ENCODE results near the gene MYOD1. TPM values are rescaled to one million over a fixed set of nuclear protein-coding genes. Genes with fewer than 3 reads are reported as not detected.

MYOD1 gene
- total RNA-seq, 1 experiment from 2014 or later = not detected

DNA sequence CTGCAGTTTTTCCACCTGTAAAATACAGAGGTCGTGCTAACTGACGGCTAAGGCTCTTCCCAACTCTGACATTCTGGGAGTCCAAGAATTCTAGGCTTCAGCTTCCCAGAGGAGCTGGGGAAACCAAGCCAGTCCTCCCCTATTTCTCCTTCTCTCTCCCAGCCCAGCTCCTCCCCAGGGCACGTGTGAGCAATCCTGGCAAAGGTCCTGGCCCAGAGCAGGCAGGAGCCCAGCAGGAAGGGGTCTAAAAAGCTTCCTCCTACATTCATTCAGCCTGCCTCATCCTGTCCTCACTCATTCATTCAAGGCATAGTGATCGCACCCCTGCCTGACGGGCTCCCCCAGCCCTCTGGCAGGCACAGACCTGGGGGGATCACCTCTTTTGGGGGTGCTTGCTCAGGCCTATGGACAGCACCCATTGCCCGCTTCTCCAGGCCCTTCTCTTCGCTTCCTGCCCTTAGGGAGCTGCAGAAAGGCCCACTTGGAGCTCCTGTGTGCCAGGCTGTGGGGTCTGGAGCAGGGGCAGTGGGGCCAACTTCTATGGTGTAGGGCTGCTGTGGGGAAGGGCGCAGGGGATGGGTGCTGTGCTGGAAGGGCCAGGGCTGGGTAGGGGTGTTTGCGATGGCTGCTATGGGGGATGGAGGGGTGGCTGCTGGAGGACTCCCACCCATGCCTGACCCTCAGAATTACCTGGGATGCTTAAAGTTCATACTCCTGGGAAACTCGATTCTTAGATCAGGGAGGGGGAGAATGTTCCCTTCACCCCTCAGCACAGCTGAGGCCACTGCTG lies 25.0 kb downstream of the MYOD1 start:
- ChIA-PET CTCF (interaction anchor here (1.4 kb wide), 1 partner anchor 14 kb away, joined by 3 read pairs; no protein-coding TSS in a partner anchor), POLR2A (no interaction called here)
- no peak overlapping the region for H3K27ac ChIP-seq (ENCODE audit: low read length)
- H3K9me3 ChIP-seq (ENCODE audit: control insufficient read depth, insufficient read depth, low read depth, low read length) = no peaks in the 10 kb centered on the region
- H3K27me3 ChIP-seq (ENCODE audit: control insufficient read depth, insufficient read depth, low read length) = no peaks in the 10 kb centered on the region
- ATAC-seq = no peak
- intact Hi-C loops (cut with micrococcal nuclease; ENCODE audit: unreplicated experiment) (no loop called here), in situ Hi-C loops (cut with HindIII; ENCODE audit: low pct_unique_long_range_greater_than_20kb, low sequenced_read_pairs) (no loop called here)
- TF ChIP-seq POLR2AphosphoS5 (IDR thresholded peaks at IDR 0.05; ENCODE audit: low read depth, low read length) = no peak
- TF ChIP-seq REST (IDR thresholded peaks at IDR 0.05; ENCODE audit: insufficient read depth in 1 of 2, low read depth in 2 of 2, low read length in 1 of 2) = no peak
- TF ChIP-seq, protein P1, sequence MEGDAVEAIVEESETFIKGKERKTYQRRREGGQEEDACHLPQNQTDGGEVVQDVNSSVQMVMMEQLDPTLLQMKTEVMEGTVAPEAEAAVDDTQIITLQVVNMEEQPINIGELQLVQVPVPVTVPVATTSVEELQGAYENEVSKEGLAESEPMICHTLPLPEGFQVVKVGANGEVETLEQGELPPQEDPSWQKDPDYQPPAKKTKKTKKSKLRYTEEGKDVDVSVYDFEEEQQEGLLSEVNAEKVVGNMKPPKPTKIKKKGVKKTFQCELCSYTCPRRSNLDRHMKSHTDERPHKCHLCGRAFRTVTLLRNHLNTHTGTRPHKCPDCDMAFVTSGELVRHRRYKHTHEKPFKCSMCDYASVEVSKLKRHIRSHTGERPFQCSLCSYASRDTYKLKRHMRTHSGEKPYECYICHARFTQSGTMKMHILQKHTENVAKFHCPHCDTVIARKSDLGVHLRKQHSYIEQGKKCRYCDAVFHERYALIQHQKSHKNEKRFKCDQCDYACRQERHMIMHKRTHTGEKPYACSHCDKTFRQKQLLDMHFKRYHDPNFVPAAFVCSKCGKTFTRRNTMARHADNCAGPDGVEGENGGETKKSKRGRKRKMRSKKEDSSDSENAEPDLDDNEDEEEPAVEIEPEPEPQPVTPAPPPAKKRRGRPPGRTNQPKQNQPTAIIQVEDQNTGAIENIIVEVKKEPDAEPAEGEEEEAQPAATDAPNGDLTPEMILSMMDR (IDR thresholded peaks at IDR 0.05) = no peak
- TF ChIP-seq TCF7L2 (IDR thresholded peaks at IDR 0.05; ENCODE audit: low read depth, low read length) = no peak
- TF ChIP-seq SIN3A (IDR thresholded peaks at IDR 0.05; ENCODE audit: borderline replicate concordance, insufficient read depth, low read depth, low read length) = no peak
- no peak for DNase-seq (ENCODE audit: low read depth, low spot score)
- H3K4me3 ChIP-seq (ENCODE audit: low read depth in 2 of 2, low read length in 2 of 2) = no peak overlapping the region
- no peaks in the 10 kb centered on the region for H3K36me3 ChIP-seq (ENCODE audit: control insufficient read depth, insufficient read depth, low read length)
- no TSS peak for BruUV-seq (replicated peaks)
- H3K4me1 ChIP-seq (ENCODE audit: control insufficient read depth, insufficient read depth, low read length) = no peaks in the 10 kb centered on the region

DNA sequence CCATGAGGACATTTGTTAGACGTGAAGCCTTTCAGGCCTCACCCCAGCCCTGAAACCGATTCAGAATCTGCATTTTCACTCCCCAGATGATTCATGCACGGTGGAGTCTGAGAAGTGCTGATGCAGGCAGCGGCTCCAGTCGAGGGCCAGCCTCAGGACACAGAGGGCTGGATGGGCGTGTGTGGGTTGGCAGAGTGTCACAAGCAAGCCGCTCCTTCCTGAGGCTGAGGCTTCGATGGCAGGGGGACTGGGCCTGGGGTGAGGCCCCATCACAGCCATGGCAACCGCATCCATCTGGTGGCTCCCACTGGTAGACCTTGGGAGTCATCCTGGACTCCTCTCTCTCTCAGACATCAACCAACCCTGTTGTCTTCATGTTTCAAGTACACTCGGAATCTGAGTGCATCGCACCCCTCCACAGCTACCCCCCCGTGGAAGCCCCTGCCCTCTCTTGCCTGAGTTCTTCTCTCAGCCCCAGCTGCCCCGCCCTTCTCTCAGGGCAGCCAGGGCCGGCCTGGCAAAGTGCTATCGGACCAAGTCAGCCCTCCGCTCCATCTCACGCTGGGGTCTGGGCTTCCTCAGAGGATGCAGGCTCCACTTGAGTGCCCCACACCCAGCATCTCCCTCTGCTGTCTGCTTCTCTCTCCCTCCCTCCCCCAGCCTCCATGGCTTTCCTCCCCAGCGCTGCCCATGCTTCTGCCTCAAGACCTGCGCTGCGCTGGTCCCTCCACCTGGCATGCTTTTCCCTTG lies 25.8 kb downstream of the MYOD1 start:
- Histone ChIP-seq H3K4me3 (ENCODE audit: low read depth in 2 of 2, low read length in 2 of 2) (no peak overlapping the region), H3K27ac (ENCODE audit: low read length) (no peak overlapping the region), H3K36me3 (ENCODE audit: control insufficient read depth, insufficient read depth, low read length) (no peaks in the 10 kb centered on the region), H3K27me3 (ENCODE audit: control insufficient read depth, insufficient read depth, low read length) (no peaks in the 10 kb centered on the region), H3K4me1 (ENCODE audit: control insufficient read depth, insufficient read depth, low read length) (no peaks in the 10 kb centered on the region), H3K9me3 (ENCODE audit: control insufficient read depth, insufficient read depth, low read depth, low read length) (no peaks in the 10 kb centered on the region)
- DNase-seq (ENCODE audit: low read depth, low spot score) (no peak), ATAC-seq (no peak)
- in situ Hi-C loops (cut with HindIII; ENCODE audit: low pct_unique_long_range_greater_than_20kb, low sequenced_read_pairs) = no loop called here
- TF ChIP-seq TCF7L2 (IDR thresholded peaks at IDR 0.05; ENCODE audit: low read depth, low read length) = no peak
- no peak for TF ChIP-seq POLR2AphosphoS5 (IDR thresholded peaks at IDR 0.05; ENCODE audit: low read depth, low read length)
- TF ChIP-seq, protein P1 (IDR thresholded peaks at IDR 0.05) = no peak
- no peak for TF ChIP-seq SIN3A (IDR thresholded peaks at IDR 0.05; ENCODE audit: borderline replicate concordance, insufficient read depth, low read depth, low read length)
- no peak for TF ChIP-seq REST (IDR thresholded peaks at IDR 0.05; ENCODE audit: insufficient read depth in 1 of 2, low read depth in 2 of 2, low read length in 1 of 2)
- POLR2A ChIA-PET = no interaction called here
- no TSS peak for BruUV-seq (replicated peaks)
- CTCF ChIA-PET = no interaction called here
- intact Hi-C loops (cut with micrococcal nuclease; ENCODE audit: unreplicated experiment) = no loop called here

All from Panc1 (cell line).